K562 (cell line): Measurements from ENCODE around the gene COQ7. TPM values are rescaled to one million over a fixed set of nuclear protein-coding genes. Genes with fewer than 3 reads are reported as not detected.

ENCODE experiments used
- ARID1B ChIP-seq: fragments of 450-650 bp; IDR thresholded peaks from 2 replicates; pipeline ENCODE4 v1.6.1; 2016; ENCODE audit warnings: antibody characterized with exemption, mild to moderate bottlenecking, inconsistent platforms
- ATF1 ChIP-seq, 2 experiments: fragments of 450-650 bp in 1 of 2; IDR thresholded peaks; 2 replicates each; pipeline ENCODE4 v1.6.1; 2016; ENCODE audit warnings: missing compliant biosample characterization in 1 of 2, missing genetic modification characterization in 1 of 2
- BCL6 ChIP-seq: fragments of 250-450 bp; sonication (Bioruptor Pico); IDR thresholded peaks from 2 replicates; pipeline ENCODE4 v1.4.0; 2020
- CEBPG ChIP-seq, 3 experiments: fragments of 200-800 bp in 1 of 3; sonication (Bioruptor generic) in 1 of 3; sonication (generic) in 1 of 3; formaldehyde crosslinking in 1 of 3; IDR thresholded peaks in 2 of 3; conservative IDR thresholded peaks in 1 of 3; 2 replicates each; pipeline versions ENCODE4 v1.6.1 to v1.8.0; 2016 to 2022; ENCODE audit warnings: missing compliant biosample characterization in 2 of 3, missing genetic modification characterization in 2 of 3, mild to moderate bottlenecking in 1 of 3, missing genetic modification reagents in 1 of 3
- EGR1 ChIP-seq: fragments of 450-650 bp; conservative IDR thresholded peaks from 2 replicates; pipeline ENCODE4 v1.6.1; 2017; ENCODE audit warnings: mild to moderate bottlenecking
- GABPB1 ChIP-seq: sonication (generic); formaldehyde crosslinking; IDR thresholded peaks from 2 replicates; pipeline ENCODE4 v1.8.0; 2022; ENCODE audit warnings: mild to moderate bottlenecking, missing genetic modification reagents
- HDAC8 ChIP-seq: fragments of 450-650 bp; IDR thresholded peaks from 2 replicates; pipeline ENCODE4 v1.6.1; 2016; ENCODE audit warnings: mild to moderate bottlenecking, missing genetic modification characterization, moderate library complexity, missing compliant biosample characterization
- HEY1 ChIP-seq: fragments of 250-450 bp; sonication (Bioruptor Pico); IDR thresholded peaks from 2 replicates; pipeline ENCODE4 v1.5.0; 2020; ENCODE audit warnings: mild to moderate bottlenecking, moderate library complexity, borderline replicate concordance
- KAT7 ChIP-seq: sonication (generic); formaldehyde crosslinking; IDR thresholded peaks from 2 replicates; pipeline ENCODE4 v1.8.0; 2022; ENCODE audit warnings: missing genetic modification reagents, mild to moderate bottlenecking, borderline replicate concordance
- NR4A1 ChIP-seq, 2 experiments: fragments of 250-450 bp in 1 of 2; fragments of 450-650 bp in 1 of 2; sonication (Bioruptor Pico) in 1 of 2; IDR thresholded peaks; 2 replicates each; pipeline versions ENCODE4 v1.4.0 to v1.6.1; 2016 to 2020; ENCODE audit warnings: mild to moderate bottlenecking in 2 of 2, missing compliant biosample characterization in 1 of 2, missing genetic modification characterization in 1 of 2, moderate library complexity in 1 of 2
- PHTF2 ChIP-seq: fragments of 250-450 bp; sonication (Bioruptor Pico); IDR thresholded peaks from 2 replicates; pipeline ENCODE4 v1.5.0; 2021; ENCODE audit warnings: mild to moderate bottlenecking
- TAL1 ChIP-seq: fragments of 450-650 bp; IDR thresholded peaks from 2 replicates; pipeline ENCODE4 v1.6.1; 2016; ENCODE audit warnings: mild to moderate bottlenecking
- TBP ChIP-seq: optimal IDR thresholded peaks from 2 replicates; pipeline ENCODE3; 2011; ENCODE audit warnings: low read depth, low read length, improper control_type of control experiment
- ZKSCAN3 ChIP-seq: fragments of 250-450 bp; sonication (Bioruptor Pico); IDR thresholded peaks from 2 replicates; pipeline ENCODE4 v1.4.0; 2020
- ZNF282 ChIP-seq: sonication (generic); formaldehyde crosslinking; IDR thresholded peaks from 2 replicates; pipeline ENCODE4 v1.8.1; 2023; ENCODE audit warnings: missing genetic modification reagents
- ZNF316 ChIP-seq: fragments of 450-650 bp; IDR thresholded peaks from 2 replicates; pipeline ENCODE4 v1.6.1; 2016
- ZNF696 ChIP-seq: fragments of 250-450 bp; sonication (Bioruptor Pico); conservative IDR thresholded peaks from 2 replicates; pipeline ENCODE4 v1.4.0; 2020; ENCODE audit warnings: mild to moderate bottlenecking, moderate library complexity
- polyA plus RNA-seq, 8 experiments: library from polyadenylated mRNA; depleted of rRNA in 4 of 8; stranded (reverse) in 5 of 8; unstranded in 3 of 8; fragments of >200 nt; fragmentation: Nextera tagmentation in 2 of 8; fragmentation: Illumina TruSeq in 1 of 8; extraction: Ambion mirVana in 2 of 8; extraction: Trizol in 1 of 8; gene quantifications; 2 replicates each; pipeline versions ENCODE4 v1.2.1 to v1.2.3, GENCODE V29; 2011 to 2014; ENCODE audit warnings: inconsistent platforms in 1 of 8, missing spikeins in 1 of 8
- total RNA-seq, 7 experiments: library from RNA; depleted of rRNA in 6 of 7; stranded (reverse); fragments of >200 nt in 6 of 7; fragmentation: Illumina TruSeq in 2 of 7; extraction: Trizol in 2 of 7; gene quantifications; 2 replicates each; pipeline versions ENCODE4 v1.2.1 to v1.2.3, GENCODE V29; 2011 to 2021; ENCODE audit warnings: low replicate concordance in 1 of 7
- TF ChIP-seq, protein P1 (sequence below): sonication (generic); IDR thresholded peaks from 2 replicates; pipeline ENCODE4 v1.6.1; 2016
- TF ChIP-seq, protein P2 (sequence below): fragments of 200-800 bp; sonication (Bioruptor generic); IDR thresholded peaks from 2 replicates; pipeline ENCODE4 v1.6.1; 2017; ENCODE audit warnings: missing genetic modification characterization, missing compliant biosample characterization
- TF ChIP-seq, protein P3 (sequence below): IDR thresholded peaks from 3 replicates; pipeline ENCODE4 v1.6.1; 2011; ENCODE audit warnings: borderline replicate concordance, mild to moderate bottlenecking; ENCODE audit not compliant: insufficient read length, insufficient read depth
- TF ChIP-seq, protein P4 (sequence below): sonication (generic); formaldehyde crosslinking; IDR thresholded peaks from 2 replicates; pipeline ENCODE4 v1.8.0; 2022; ENCODE audit warnings: mild to moderate bottlenecking, missing genetic modification reagents, borderline replicate concordance
- TF ChIP-seq, protein P5 (sequence below): fragments of 450-650 bp; formaldehyde crosslinking; IDR thresholded peaks from 2 replicates; pipeline ENCODE4 v1.4.0; 2020; ENCODE audit warnings: mild to moderate bottlenecking, mixed read lengths

The COQ7 gene
- total and polyA plus RNA-seq, 9 of the 15 experiments (the other 6 are each of a cell fraction or from before 2014, with no cell fraction given) = 2.3 to 26.1 (median 15.2) TPM

DNA sequence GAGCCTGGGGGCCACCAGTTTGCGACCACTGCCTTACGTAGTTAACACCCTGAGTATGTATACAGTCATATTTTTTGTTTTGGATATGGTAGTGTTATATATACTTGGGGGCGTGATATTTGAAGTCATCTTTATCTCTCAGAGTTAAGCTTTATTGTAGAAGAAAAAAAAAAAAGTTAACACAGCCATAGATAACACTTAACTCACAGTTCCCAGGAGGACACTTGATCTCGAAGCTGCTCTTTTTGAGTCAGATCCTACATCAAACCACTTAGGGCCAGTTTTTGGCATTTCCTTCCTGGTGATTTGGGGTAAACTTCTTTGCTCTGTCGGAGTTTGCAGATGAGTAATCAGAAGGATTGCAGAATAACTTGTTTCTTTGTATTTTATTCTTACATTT is 52.1 kb downstream of the COQ7 start (continued):
- TF ChIP-seq, protein P1, sequence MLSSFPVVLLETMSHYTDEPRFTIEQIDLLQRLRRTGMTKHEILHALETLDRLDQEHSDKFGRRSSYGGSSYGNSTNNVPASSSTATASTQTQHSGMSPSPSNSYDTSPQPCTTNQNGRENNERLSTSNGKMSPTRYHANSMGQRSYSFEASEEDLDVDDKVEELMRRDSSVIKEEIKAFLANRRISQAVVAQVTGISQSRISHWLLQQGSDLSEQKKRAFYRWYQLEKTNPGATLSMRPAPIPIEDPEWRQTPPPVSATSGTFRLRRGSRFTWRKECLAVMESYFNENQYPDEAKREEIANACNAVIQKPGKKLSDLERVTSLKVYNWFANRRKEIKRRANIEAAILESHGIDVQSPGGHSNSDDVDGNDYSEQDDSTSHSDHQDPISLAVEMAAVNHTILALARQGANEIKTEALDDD = peak; percentile 45; the same call in 1 of the 2 replicates
- TF ChIP-seq KAT7 (CRISPR knock-in tag) (no peak), PHTF2 (CRISPR knock-in tag) (no peak), NR4A1 (CRISPR knock-in tag; IDR thresholded peaks at IDR 0.05) (no peak), NR4A1 (tag; IDR thresholded peaks at IDR 0.05) (0 out of 2 replicates have a peak, but pooled peaks have one; percentile 17), ATF1 (CRISPR knock-in tag; IDR thresholded peaks at IDR 0.05) (no peak), ATF1 (tag; IDR thresholded peaks at IDR 0.05) (0 out of 2 replicates have a peak, but pooled peaks have one; percentile 3), HDAC8 (no peak), ZNF316 (no peak), ZNF282 (CRISPR knock-in tag) (no peak), TBP (peak; percentile 79), TAL1 (peak; percentile 16; the same call in 1 of the 2 replicates), HEY1 (CRISPR knock-in tag) (no peak), ZNF696 (CRISPR knock-in tag) (no peak), GABPB1 (CRISPR knock-in tag) (no peak), ZKSCAN3 (CRISPR knock-in tag) (no peak), EGR1 (no peak), ARID1B (peak; percentile 3), BCL6 (CRISPR knock-in tag) (no peak), CEBPG (CRISPR knock-in tag; IDR thresholded peaks at IDR 0.05) (no peak), CEBPG (tag; conservative IDR thresholded peaks at IDR 0.05 in 1 of 2, IDR thresholded peaks at IDR 0.05 in 1 of 2) (no peak)
- TF ChIP-seq, protein P2, sequence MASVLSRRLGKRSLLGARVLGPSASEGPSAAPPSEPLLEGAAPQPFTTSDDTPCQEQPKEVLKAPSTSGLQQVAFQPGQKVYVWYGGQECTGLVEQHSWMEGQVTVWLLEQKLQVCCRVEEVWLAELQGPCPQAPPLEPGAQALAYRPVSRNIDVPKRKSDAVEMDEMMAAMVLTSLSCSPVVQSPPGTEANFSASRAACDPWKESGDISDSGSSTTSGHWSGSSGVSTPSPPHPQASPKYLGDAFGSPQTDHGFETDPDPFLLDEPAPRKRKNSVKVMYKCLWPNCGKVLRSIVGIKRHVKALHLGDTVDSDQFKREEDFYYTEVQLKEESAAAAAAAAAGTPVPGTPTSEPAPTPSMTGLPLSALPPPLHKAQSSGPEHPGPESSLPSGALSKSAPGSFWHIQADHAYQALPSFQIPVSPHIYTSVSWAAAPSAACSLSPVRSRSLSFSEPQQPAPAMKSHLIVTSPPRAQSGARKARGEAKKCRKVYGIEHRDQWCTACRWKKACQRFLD (CRISPR knock-in tag) = peak; percentile 67
- TF ChIP-seq, protein P3, sequence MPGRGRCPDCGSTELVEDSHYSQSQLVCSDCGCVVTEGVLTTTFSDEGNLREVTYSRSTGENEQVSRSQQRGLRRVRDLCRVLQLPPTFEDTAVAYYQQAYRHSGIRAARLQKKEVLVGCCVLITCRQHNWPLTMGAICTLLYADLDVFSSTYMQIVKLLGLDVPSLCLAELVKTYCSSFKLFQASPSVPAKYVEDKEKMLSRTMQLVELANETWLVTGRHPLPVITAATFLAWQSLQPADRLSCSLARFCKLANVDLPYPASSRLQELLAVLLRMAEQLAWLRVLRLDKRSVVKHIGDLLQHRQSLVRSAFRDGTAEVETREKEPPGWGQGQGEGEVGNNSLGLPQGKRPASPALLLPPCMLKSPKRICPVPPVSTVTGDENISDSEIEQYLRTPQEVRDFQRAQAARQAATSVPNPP = no peak
- TF ChIP-seq, protein P4, sequence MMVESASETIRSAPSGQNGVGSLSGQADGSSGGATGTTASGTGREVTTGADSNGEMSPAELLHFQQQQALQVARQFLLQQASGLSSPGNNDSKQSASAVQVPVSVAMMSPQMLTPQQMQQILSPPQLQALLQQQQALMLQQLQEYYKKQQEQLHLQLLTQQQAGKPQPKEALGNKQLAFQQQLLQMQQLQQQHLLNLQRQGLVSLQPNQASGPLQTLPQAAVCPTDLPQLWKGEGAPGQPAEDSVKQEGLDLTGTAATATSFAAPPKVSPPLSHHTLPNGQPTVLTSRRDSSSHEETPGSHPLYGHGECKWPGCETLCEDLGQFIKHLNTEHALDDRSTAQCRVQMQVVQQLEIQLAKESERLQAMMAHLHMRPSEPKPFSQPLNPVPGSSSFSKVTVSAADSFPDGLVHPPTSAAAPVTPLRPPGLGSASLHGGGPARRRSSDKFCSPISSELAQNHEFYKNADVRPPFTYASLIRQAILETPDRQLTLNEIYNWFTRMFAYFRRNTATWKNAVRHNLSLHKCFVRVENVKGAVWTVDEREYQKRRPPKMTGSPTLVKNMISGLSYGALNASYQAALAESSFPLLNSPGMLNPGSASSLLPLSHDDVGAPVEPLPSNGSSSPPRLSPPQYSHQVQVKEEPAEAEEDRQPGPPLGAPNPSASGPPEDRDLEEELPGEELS (CRISPR knock-in tag) = no peak
- TF ChIP-seq, protein P5, sequence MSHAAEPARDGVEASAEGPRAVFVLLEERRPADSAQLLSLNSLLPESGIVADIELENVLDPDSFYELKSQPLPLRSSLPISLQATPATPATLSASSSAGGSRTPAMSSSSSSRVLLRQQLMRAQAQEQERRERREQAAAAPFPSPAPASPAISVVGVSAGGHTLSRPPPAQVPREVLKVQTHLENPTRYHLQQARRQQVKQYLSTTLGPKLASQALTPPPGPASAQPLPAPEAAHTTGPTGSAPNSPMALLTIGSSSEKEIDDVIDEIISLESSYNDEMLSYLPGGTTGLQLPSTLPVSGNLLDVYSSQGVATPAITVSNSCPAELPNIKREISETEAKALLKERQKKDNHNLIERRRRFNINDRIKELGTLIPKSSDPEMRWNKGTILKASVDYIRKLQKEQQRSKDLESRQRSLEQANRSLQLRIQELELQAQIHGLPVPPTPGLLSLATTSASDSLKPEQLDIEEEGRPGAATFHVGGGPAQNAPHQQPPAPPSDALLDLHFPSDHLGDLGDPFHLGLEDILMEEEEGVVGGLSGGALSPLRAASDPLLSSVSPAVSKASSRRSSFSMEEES (CRISPR knock-in tag) = no peak
